Endodermal cell (in vitro differentiated cells): ENCODE data around the gene NOTCH4. TPM values are rescaled to one million over a fixed set of nuclear protein-coding genes. Genes with fewer than 3 reads are reported as not detected.

ENCODE experiments used
- DNase-seq: peaks from one replicate; pipeline ENCODE4 v3.0.0-alpha.2; 2017
- H3K27ac ChIP-seq: 2 replicates; pipeline ENCODE4 v1.5.1; 2013; ENCODE audit warnings: mild to moderate bottlenecking, low read depth, low read length, moderate library complexity
- H3K27me3 ChIP-seq: 2 replicates; pipeline ENCODE4 v1.6.1; 2013; ENCODE audit warnings: mild to moderate bottlenecking, low read length, moderate library complexity; ENCODE audit not compliant: insufficient read depth, control insufficient read depth, poor library complexity, severe bottlenecking
- H3K36me3 ChIP-seq: 2 replicates; pipeline ENCODE4 v1.7.0; 2013; ENCODE audit warnings: mild to moderate bottlenecking, low read length, moderate library complexity; ENCODE audit not compliant: control insufficient read depth, insufficient read depth
- H3K4me1 ChIP-seq: one replicate; pipeline ENCODE4 v1.7.0; 2013; ENCODE audit warnings: low read length; ENCODE audit not compliant: control insufficient read depth, insufficient read depth
- H3K4me3 ChIP-seq: 2 replicates; pipeline ENCODE4 v1.5.1; 2013; ENCODE audit warnings: mild to moderate bottlenecking, low read length, moderate library complexity
- H3K9ac ChIP-seq: 2 replicates; pipeline ENCODE4 v1.6.1; 2013; ENCODE audit warnings: mild to moderate bottlenecking, low read length, moderate library complexity; ENCODE audit not compliant: poor library complexity, severe bottlenecking; ENCODE audit errors: extremely low read depth
- H3K9me3 ChIP-seq: 2 replicates; pipeline ENCODE4 v1.6.1; 2013; ENCODE audit warnings: mild to moderate bottlenecking, low read length, moderate library complexity; ENCODE audit not compliant: control insufficient read depth
- H3K27ac Mint-ChIP-seq: 2 replicates; pipeline ENCODE4 v1.8.0; 2020; ENCODE audit warnings: mixed read lengths
- H3K27me3 Mint-ChIP-seq: 2 replicates; pipeline ENCODE4 v1.8.0; 2021; ENCODE audit warnings: mild to moderate bottlenecking, mixed read lengths; ENCODE audit not compliant: insufficient read depth
- H3K36me3 Mint-ChIP-seq: 2 replicates; pipeline ENCODE4 v1.8.0; 2020; ENCODE audit warnings: low read depth, mixed read lengths
- H3K4me1 Mint-ChIP-seq: 2 replicates; pipeline ENCODE4 v1.8.0; 2020; ENCODE audit warnings: mixed read lengths
- H3K4me3 Mint-ChIP-seq: 2 replicates; pipeline ENCODE4 v1.8.0; 2020; ENCODE audit warnings: mild to moderate bottlenecking, moderate library complexity, mixed read lengths
- H3K9me3 Mint-ChIP-seq: 2 replicates; pipeline ENCODE4 v1.8.0; 2020; ENCODE audit warnings: mild to moderate bottlenecking, mixed read lengths
- CTCF ChIP-seq: fragments of 200-600 bp; sonication (generic); conservative IDR thresholded peaks from 2 replicates; pipeline ENCODE4 v1.5.0; 2021; ENCODE audit warnings: antibody characterized with exemption, mild to moderate bottlenecking
- WGBS, 2 experiments: methylation state at CpG; one replicate each; pipeline versions ENCODE4 v1.1.5 to v1.1.7; 2013; ENCODE audit warnings: missing lambda C conversion rate in 2 of 2, mixed read lengths in 1 of 2; ENCODE audit not compliant: insufficient coverage in 1 of 2, insufficient read length in 1 of 2; 5-methylcytosine and 5-hydroxymethylcytosine counted together
- total RNA-seq, 2 donors: library from RNA; stranded (reverse); fragmentation: NEBNext Ultra II Directional in 1 of 2; extraction: Animal tissue kit (Norgen Biotek cat#: 25700) in 1 of 2; gene quantifications; 2 replicates in 1 of 2; 3 replicates in 1 of 2; pipeline ENCODE4 v1.2.1, GENCODE V29; 2021

The NOTCH4 gene
- total RNA-seq, 2 donors from 2014 or later, result 2.1 to 2.5 TPM

GRCh38 chr6:32177183-32177787, 46.6 kb downstream of the NOTCH4 start:
- peak; percentile 82 for DNase-seq
- peaks cover 47% of the 10 kb centered on the region for H3K4me1 Mint-ChIP-seq
- WGBS, 2 experiments, result 0 to 1% methylated on average over 15 to 20 of the region's 20 CpGs

GRCh38 chr6:32176476-32177182, 47.2 kb downstream of the NOTCH4 start:
- WGBS, 2 experiments, result 12 to 15% methylated on average over 5 of the region's 5 CpGs
- H3K4me3 ChIP-seq, result peak overlapping the region; percentile 97
- no peak for DNase-seq
- H3K4me1 ChIP-seq, result no peaks in the 10 kb centered on the region
- no peaks in the 10 kb centered on the region for H3K9me3 ChIP-seq
- peaks cover 25% of the 10 kb centered on the region for H3K36me3 Mint-ChIP-seq
- H3K9ac ChIP-seq, result peak overlapping the region; percentile 84
- H3K27me3 Mint-ChIP-seq, result no peaks in the 10 kb centered on the region
- H3K27ac Mint-ChIP-seq, result peak overlapping the region; percentile 98
- no peaks in the 10 kb centered on the region for H3K9me3 Mint-ChIP-seq
- H3K4me3 Mint-ChIP-seq, result peak overlapping the region; percentile 78
- peaks cover 44% of the 10 kb centered on the region for H3K4me1 Mint-ChIP-seq
- TF ChIP-seq CTCF, result no peak
- peak overlapping the region; percentile 98 for H3K27ac ChIP-seq
- peaks cover 22% of the 10 kb centered on the region for H3K36me3 ChIP-seq
- no peaks in the 10 kb centered on the region for H3K27me3 ChIP-seq

More at GRCh38 chr6:32177183-32177787, 46.6 kb downstream of the NOTCH4 start:
- TF ChIP-seq CTCF, result no peak
- Mint-ChIP-seq H3K27ac (peak overlapping the region; percentile 98), H3K9me3 (no peaks in the 10 kb centered on the region), H3K4me3 (peak overlapping the region; percentile 78), H3K36me3 (peaks cover 26% of the 10 kb centered on the region), H3K27me3 (no peaks in the 10 kb centered on the region)
- H3K4me3 ChIP-seq, result peak overlapping the region; percentile 97
- H3K27me3 ChIP-seq, result no peaks in the 10 kb centered on the region
- H3K36me3 ChIP-seq, result peaks cover 20% of the 10 kb centered on the region
- H3K4me1 ChIP-seq, result no peaks in the 10 kb centered on the region
- peak overlapping the region; percentile 98 for H3K27ac ChIP-seq
- H3K9ac ChIP-seq, result peak overlapping the region; percentile 84
- no peaks in the 10 kb centered on the region for H3K9me3 ChIP-seq

- Histone ChIP-seq H3K4me3 (peak within 1 kb of the TSS; percentile 97), H3K27me3 (no peaks in the 10 kb centered on the region), H3K4me1 (no peaks in the 10 kb centered on the region), H3K9ac (peak within 1 kb of the TSS; percentile 84), H3K9me3 (no peaks in the 10 kb centered on the region), H3K36me3 (peaks cover 22% of the 10 kb centered on the region), H3K27ac (peak within 1 kb of the TSS; percentile 98)
- peak within 1 kb of the TSS; percentile 78 for H3K4me3 Mint-ChIP-seq
- no peaks in the 10 kb centered on the region for H3K27me3 Mint-ChIP-seq
- H3K27ac Mint-ChIP-seq, result peak within 1 kb of the TSS; percentile 98
- H3K4me1 Mint-ChIP-seq, result peaks cover 44% of the 10 kb centered on the region
- WGBS, 2 experiments, result 1 to 2% methylated on average over 10 to 23 of the region's 27 CpGs
- peak; percentile 99 for DNase-seq
- TF ChIP-seq CTCF, result no peak
- peaks cover 25% of the 10 kb centered on the region for H3K36me3 Mint-ChIP-seq
- H3K9me3 Mint-ChIP-seq, result no peaks in the 10 kb centered on the region
These were observed 48.0 kb downstream of the NOTCH4 start, which contains the start of gene AGPAT1 for GRCh38 chr6:32175711-32176475. AGPAT1 (minus strand) TSS chr6:32176084; CDS start chr6:32171496, 4,588 bp downstream.
